ENCODE measurements around the gene TBCEL. TPM values are rescaled to one million over a fixed set of nuclear protein-coding genes. Genes with fewer than 3 reads are reported as not detected.

Gene TBCEL
- total and polyA plus RNA-seq, 2 donors (not counting 1 experiment from before 2014, with no cell fraction given): 21.1 to 25.8 TPM

- H3K4me3 ChIP-seq (replicated peaks in 1 of 4; ENCODE audit: control extremely low read depth in 1 of 4, insufficient read depth in 1 of 4, low read depth in 3 of 4, low read length in 4 of 4): no peak overlapping the region
- no peaks in the 10 kb centered on the region for H3K4me1 ChIP-seq (ENCODE audit: control insufficient read depth, extremely low read depth, insufficient read depth, low read length)
- H3K27me3 ChIP-seq (ENCODE audit: control insufficient read depth, insufficient read depth, low read length): no peaks in the 10 kb centered on the region
- H4K20me1 ChIP-seq (ENCODE audit: control insufficient read depth, extremely low read depth, insufficient read depth, low read length): no peaks in the 10 kb centered on the region
- H3K27ac ChIP-seq (ENCODE audit: insufficient read depth, low read length): no peak overlapping the region
- H3K4me2 ChIP-seq (ENCODE audit: extremely low read depth, insufficient read depth, low read length): no peak overlapping the region
- no peaks in the 10 kb centered on the region for H3K9me3 ChIP-seq (ENCODE audit: control insufficient read depth, insufficient read depth, low read depth, low read length)
- H3K36me3 ChIP-seq (ENCODE audit: control insufficient read depth, insufficient read depth, low read length): no peaks in the 10 kb centered on the region
- no peaks in the 10 kb centered on the region for H3K79me2 ChIP-seq (ENCODE audit: control insufficient read depth, insufficient read depth, low read length)
- no peak for DNase-seq (ENCODE audit: low read depth in 2 of 2)
- TF ChIP-seq CTCF (conservative IDR thresholded peaks at IDR 0.05 in 1 of 2, IDR thresholded peaks at IDR 0.05 in 1 of 2; ENCODE audit: low read depth in 1 of 2, low read length in 2 of 2): no peak
- no peak for TF ChIP-seq EZH2 (IDR thresholded peaks at IDR 0.05; ENCODE audit: low read length, missing control alignments)
- no peak overlapping the region for H2AFZ ChIP-seq (ENCODE audit: low read length)
- no peak overlapping the region for H3K9ac ChIP-seq (ENCODE audit: insufficient read depth, low read length)
Observed at GRCh38 chr11:121104312-121104762, 80.4 kb downstream of the TBCEL start.

DNA sequence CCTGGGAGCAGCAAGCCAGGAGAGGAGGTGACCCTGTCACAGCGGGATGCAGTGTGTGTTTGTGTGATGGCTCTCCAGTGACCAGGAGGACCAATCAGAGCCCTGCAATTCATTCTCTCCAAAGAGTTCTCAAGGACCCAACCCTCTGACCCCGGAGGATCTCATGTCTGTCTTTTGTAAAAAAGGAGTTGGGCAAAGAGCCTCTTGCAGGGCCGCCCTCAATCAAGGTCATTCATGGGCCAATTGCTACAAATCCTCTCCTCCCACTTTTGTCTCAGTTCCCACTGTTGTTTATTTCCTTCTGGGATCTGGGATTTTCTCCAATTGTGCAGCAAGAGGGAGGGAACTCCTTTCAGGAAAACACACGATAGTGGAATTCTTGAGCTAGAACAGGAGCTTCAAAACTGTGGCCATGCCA, 81.2 kb downstream of the TBCEL start:
- Histone ChIP-seq H3K9me3 (ENCODE audit: control insufficient read depth, insufficient read depth, low read depth, low read length) (no peaks in the 10 kb centered on the region), H3K27ac (ENCODE audit: insufficient read depth, low read length) (no peak overlapping the region), H3K36me3 (ENCODE audit: control insufficient read depth, insufficient read depth, low read length) (no peaks in the 10 kb centered on the region), H3K4me2 (ENCODE audit: extremely low read depth, insufficient read depth, low read length) (no peak overlapping the region), H3K27me3 (ENCODE audit: control insufficient read depth, insufficient read depth, low read length) (no peaks in the 10 kb centered on the region), H3K4me1 (ENCODE audit: control insufficient read depth, extremely low read depth, insufficient read depth, low read length) (no peaks in the 10 kb centered on the region), H4K20me1 (ENCODE audit: control insufficient read depth, extremely low read depth, insufficient read depth, low read length) (no peaks in the 10 kb centered on the region), H3K4me3 (replicated peaks in 1 of 4; ENCODE audit: control extremely low read depth in 1 of 4, insufficient read depth in 1 of 4, low read depth in 3 of 4, low read length in 4 of 4) (no peak overlapping the region), H3K9ac (ENCODE audit: insufficient read depth, low read length) (no peak overlapping the region), H2AFZ (ENCODE audit: low read length) (no peak overlapping the region), H3K79me2 (ENCODE audit: control insufficient read depth, insufficient read depth, low read length) (no peaks in the 10 kb centered on the region)
- no peak for TF ChIP-seq EZH2 (IDR thresholded peaks at IDR 0.05; ENCODE audit: low read length, missing control alignments)
- TF ChIP-seq CTCF (conservative IDR thresholded peaks at IDR 0.05 in 1 of 2, IDR thresholded peaks at IDR 0.05 in 1 of 2; ENCODE audit: low read depth in 1 of 2, low read length in 2 of 2): no peak
- peak in 1 of 2 donors; percentile 70 for DNase-seq (ENCODE audit: low read depth in 2 of 2)

- no peaks in the 10 kb centered on the region for H3K36me3 ChIP-seq (ENCODE audit: control insufficient read depth, insufficient read depth, low read length)
- no peaks in the 10 kb centered on the region for H3K4me1 ChIP-seq (ENCODE audit: control insufficient read depth, extremely low read depth, insufficient read depth, low read length)
- no peak overlapping the region for H3K4me3 ChIP-seq (replicated peaks in 1 of 4; ENCODE audit: control extremely low read depth in 1 of 4, insufficient read depth in 1 of 4, low read depth in 3 of 4, low read length in 4 of 4)
- no peak overlapping the region for H3K27ac ChIP-seq (ENCODE audit: insufficient read depth, low read length)
- no peak for TF ChIP-seq CTCF (conservative IDR thresholded peaks at IDR 0.05 in 1 of 2, IDR thresholded peaks at IDR 0.05 in 1 of 2; ENCODE audit: low read depth in 1 of 2, low read length in 2 of 2)
- TF ChIP-seq EZH2 (IDR thresholded peaks at IDR 0.05; ENCODE audit: low read length, missing control alignments): no peak
- H3K4me2 ChIP-seq (ENCODE audit: extremely low read depth, insufficient read depth, low read length): no peak overlapping the region
- no peak overlapping the region for H3K9ac ChIP-seq (ENCODE audit: insufficient read depth, low read length)
- H3K9me3 ChIP-seq (ENCODE audit: control insufficient read depth, insufficient read depth, low read depth, low read length): no peaks in the 10 kb centered on the region
- no peaks in the 10 kb centered on the region for H4K20me1 ChIP-seq (ENCODE audit: control insufficient read depth, extremely low read depth, insufficient read depth, low read length)
- no peaks in the 10 kb centered on the region for H3K27me3 ChIP-seq (ENCODE audit: control insufficient read depth, insufficient read depth, low read length)
- H3K79me2 ChIP-seq (ENCODE audit: control insufficient read depth, insufficient read depth, low read length): no peaks in the 10 kb centered on the region
- no peak for DNase-seq (ENCODE audit: low read depth in 2 of 2)
- no peak overlapping the region for H2AFZ ChIP-seq (ENCODE audit: low read length)
Observed at GRCh38 chr11:121105481-121106195, 81.7 kb downstream of the TBCEL start.
